Anterior cingulate cortex (tissue), 58 donors: ENCODE measurements around the gene SCRT2.

Source experiments
- DNase-seq, 58 donors: peaks; one replicate each; lab custom pipeline; 2025; lab: John Stamatoyannopoulos, UW

SCRT2 gene

DNA sequence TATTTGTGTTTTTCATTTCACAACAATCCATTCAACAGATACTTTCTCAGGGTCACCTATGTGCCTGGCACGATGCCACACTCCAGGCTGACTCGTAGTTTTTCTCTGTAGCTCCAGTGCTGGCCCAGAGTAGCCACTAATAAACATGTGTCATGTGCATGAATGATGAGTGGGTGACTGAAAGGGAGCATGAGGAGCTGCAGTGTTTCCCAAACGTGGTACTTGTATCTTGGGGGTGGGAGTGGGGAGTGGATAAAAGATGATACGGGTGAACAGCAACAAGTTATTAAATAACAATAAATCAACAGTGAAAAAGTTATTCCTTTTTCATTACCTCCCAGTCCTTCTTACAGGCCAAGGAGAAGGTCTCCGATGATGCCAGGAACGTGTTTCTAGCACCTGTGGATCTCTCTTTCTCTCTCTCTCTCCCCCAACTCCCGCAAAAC, 39.7 kb downstream of the SCRT2 start:
- peak in 1 of 58 donors; percentile 15 for DNase-seq

- DNase-seq, result no peak
Observed at GRCh38 chr20:635028-635892, 40.3 kb downstream of the SCRT2 start.

DNA sequence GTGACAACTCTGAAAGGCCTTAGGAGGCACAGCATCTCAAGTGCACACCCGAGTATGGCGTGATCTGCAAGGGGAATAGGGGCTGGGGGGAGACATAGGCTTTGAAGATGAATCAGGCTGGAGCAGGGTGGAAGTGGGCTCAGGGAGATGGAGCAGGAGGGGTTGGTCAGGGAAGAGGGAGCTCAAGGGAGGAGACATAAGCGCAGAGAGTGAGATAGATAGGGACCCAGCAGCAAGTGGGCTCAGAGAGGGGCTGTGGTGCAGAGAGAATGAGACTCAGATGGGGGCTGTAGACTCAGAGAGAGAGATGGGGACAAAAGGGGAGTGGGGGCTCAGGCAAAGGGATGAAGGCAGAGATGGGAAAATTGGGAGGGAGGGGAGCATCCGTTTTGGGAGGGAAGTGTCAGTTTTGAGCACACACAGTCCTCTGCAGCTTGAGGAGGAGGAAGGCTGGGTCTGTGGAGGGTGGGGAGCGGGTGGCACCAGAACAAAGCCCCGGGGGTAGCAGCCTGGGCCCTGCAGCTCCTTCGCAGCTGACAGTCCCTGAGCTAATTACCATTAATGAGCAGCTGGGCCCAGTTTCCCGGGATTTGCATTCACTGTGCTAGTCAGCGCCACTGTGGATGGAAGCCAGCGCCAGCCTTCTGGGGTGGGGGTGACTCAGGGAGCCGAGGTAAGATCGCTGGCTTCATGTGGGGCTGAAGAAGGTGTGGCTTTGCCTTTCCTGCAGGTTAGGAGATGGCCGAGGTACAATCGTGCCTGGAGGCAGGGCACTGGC, 41.3 kb downstream of the SCRT2 start:
- peak in 52 of 58 donors; percentile 4 to 81 (median 46) for DNase-seq

DNA sequence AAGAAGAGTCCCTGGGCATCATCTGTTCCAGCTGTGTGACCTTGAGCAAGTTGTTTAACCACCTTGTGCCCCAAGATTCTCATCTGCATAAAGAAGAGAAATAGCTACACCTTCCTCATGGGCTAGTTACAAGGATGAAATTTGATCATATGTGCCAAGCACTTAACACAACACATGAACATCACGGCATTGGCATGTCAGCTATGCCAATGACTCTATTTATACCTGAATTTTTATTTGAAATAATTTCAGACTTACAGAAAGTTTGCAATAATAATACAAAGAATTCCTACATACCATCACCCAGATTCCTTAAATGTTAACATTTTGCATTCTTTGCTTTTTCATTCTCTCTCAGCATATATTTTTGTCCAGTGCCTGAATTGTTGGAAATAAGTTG, 44.5 kb downstream of the SCRT2 start:
- no peak for DNase-seq

GRCh38 chr20:626579-626978, 49.0 kb downstream of the SCRT2 start:
- DNase-seq, result no peak

DNA sequence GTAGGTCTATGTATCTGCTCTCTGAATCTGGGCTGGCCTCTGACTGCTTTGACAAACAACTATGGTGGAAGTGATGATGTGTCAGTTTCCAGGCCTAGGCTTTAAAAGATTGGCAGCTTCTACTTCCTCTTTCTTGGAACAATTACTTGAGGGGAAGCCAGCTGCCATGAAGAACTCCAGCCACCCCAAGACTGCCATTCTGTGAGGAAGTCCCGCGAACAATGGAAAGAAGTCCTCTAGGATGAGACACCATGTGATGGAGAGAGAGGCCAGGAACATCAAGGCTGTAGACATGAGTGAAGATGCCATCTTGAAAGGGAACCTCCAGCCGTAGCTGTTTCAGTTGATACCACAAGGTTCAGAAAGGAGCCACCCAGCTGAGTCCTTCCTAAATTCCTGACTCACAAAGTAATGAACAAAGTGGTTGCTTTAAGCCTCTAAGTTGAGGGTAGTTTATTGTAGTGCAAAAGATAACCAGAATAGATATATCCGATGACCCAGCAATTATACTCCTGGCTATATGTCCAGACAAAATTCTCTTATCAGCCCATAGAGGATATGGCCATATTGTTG, 50.2 kb downstream of the SCRT2 start:
- DNase-seq, result no peak

DNA sequence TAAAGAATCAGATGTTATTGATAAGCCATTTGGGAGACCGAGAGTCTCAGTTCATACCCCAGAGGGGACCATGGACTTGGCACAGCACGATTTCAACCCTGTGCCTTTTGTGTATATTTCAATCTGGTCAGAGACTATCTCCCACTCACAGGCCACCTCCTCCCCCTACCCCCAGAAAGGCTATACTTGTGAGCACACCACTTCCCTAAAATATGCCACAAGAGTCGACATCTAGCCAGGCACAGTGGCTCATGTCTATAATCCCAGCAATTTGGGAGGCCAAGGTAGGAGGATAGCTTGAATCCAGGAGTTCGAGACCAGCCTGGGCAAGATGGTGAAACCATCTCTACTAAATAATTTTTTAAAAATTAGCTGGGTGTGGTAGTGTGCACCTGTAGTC, 51.9 kb downstream of the SCRT2 start:
- DNase-seq, result no peak

DNA sequence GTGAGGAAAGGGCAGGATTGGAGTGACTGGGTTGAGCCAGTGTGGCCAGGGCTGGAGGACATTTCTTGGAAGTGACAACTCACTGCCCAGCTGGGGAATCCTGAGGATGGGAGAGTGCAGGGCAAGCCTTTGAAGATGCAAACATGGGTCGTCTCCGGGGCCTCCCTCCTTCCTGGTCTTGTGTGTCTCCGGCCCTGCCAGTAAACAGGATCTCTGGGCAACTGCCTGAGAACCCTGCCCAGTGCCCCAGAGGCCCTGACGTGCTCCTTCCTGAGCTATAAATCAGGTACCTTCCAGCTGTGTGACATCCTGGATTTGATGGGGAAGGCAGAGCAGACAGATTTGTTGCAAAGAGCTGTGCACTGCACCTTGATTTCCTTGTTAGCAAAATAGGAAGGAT, 52.6 kb downstream of the SCRT2 start:
- DNase-seq, result no peak

GRCh38 chr20:622161-622560, 53.4 kb downstream of the SCRT2 start:
- DNase-seq, result no peak

DNA sequence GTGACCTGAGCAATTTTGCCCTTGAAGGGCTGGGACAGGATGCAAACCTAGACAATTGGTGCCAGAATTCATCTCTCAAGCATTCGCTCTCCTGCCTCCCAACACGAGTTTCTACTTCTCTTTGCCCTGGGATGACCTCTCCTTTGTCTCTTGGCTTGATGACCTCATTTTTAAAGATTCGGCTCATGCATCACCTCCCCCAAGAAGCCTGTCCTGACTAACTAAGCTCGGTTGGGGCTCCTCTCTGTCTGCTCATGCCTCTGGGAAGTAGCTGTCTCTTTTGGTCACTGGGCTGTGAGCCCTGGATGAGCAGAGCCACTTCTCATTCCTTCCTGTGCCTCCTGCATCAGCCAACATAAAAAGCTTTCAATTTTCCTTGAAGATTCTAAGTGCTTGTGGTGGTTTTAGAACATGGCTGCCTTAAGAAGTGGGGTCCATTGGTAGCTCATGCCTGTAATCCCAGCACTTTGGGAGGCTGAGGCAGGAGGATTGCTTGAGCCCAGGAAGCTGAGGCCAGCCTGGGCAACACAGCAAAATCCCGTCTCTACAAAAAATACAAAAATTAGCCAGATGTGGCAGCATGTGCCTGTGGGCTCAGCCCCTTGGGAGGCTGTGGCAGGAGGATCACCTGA, 54.4 kb downstream of the SCRT2 start:
- no peak for DNase-seq

DNA sequence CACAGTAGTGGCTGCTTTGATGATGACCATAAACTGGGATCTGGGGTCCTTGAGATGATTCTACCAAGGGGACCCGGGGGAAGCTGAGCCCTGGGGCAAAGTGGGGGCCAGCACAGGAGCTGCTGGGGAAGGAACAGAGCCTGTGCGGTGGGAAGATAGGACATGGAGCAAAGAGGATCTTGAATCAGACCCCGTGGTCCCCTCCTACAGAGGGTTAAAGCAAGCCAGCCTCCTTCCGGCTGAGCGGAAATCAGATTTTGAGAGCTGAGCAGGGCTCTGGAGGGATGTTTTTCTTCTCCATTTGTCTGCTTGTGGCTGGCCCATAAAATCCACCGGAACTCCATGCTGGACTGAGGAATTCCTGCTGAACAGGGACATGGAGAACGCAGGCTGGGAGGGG, 55.4 kb downstream of the SCRT2 start:
- no peak for DNase-seq

- DNase-seq, result no peak
Observed at GRCh38 chr20:618980-619379, 56.6 kb downstream of the SCRT2 start.

- no peak for DNase-seq
Observed at GRCh38 chr20:617934-618690, 57.5 kb downstream of the SCRT2 start.

GRCh38 chr20:615514-615913, 60.1 kb downstream of the SCRT2 start:
- no peak for DNase-seq

GRCh38 chr20:611843-612185, 63.8 kb downstream of the SCRT2 start:
- no peak for DNase-seq
